LNCaP clone FGC (cell line): Measurements from ENCODE around the gene GATA6.

Experiments used
- DNase-seq: peaks from one replicate; pipeline ENCODE4 v3.0.0-alpha.2; 2011; ENCODE audit warnings: low read depth
- H3K4me3 ChIP-seq: 2 replicates; pipeline ENCODE4 v1.5.1; 2011; ENCODE audit warnings: mild to moderate bottlenecking, low read depth, low read length, control low read depth
- TF ChIP-seq, protein P1 (sequence below): IDR thresholded peaks from 2 replicates; pipeline ENCODE4 v1.5.1; 2012; ENCODE audit warnings: mild to moderate bottlenecking; ENCODE audit not compliant: control insufficient read depth, insufficient read depth; ENCODE audit errors: extremely low read depth

GATA6 gene

DNA sequence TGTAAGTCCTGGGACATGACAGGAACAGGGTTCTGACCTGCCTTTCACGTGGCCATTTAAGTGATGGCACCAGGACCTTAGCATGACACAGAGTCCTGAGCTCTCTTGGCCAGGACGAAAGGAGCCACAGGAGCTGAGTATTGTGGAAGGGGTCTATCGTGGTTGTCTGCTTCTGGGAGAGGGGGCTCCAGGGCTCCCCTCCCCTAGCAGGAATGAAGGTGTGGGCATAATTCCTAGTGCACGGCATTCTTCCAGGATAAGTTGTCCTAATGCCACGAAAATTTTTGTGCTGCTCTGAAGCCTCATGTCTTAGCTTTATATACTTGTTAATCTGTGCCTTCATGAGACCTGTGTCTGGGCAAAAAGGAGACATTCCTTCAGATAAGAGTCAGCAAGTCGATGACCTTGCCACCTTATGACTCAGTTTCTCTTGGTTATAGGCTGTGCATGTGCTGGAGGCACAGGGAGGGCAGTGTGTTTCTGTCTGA lies 17.1 kb downstream of the GATA6 start:
- no peak overlapping the region for H3K4me3 ChIP-seq
- DNase-seq = no peak
- TF ChIP-seq, protein P1, sequence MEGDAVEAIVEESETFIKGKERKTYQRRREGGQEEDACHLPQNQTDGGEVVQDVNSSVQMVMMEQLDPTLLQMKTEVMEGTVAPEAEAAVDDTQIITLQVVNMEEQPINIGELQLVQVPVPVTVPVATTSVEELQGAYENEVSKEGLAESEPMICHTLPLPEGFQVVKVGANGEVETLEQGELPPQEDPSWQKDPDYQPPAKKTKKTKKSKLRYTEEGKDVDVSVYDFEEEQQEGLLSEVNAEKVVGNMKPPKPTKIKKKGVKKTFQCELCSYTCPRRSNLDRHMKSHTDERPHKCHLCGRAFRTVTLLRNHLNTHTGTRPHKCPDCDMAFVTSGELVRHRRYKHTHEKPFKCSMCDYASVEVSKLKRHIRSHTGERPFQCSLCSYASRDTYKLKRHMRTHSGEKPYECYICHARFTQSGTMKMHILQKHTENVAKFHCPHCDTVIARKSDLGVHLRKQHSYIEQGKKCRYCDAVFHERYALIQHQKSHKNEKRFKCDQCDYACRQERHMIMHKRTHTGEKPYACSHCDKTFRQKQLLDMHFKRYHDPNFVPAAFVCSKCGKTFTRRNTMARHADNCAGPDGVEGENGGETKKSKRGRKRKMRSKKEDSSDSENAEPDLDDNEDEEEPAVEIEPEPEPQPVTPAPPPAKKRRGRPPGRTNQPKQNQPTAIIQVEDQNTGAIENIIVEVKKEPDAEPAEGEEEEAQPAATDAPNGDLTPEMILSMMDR = no peak

DNA sequence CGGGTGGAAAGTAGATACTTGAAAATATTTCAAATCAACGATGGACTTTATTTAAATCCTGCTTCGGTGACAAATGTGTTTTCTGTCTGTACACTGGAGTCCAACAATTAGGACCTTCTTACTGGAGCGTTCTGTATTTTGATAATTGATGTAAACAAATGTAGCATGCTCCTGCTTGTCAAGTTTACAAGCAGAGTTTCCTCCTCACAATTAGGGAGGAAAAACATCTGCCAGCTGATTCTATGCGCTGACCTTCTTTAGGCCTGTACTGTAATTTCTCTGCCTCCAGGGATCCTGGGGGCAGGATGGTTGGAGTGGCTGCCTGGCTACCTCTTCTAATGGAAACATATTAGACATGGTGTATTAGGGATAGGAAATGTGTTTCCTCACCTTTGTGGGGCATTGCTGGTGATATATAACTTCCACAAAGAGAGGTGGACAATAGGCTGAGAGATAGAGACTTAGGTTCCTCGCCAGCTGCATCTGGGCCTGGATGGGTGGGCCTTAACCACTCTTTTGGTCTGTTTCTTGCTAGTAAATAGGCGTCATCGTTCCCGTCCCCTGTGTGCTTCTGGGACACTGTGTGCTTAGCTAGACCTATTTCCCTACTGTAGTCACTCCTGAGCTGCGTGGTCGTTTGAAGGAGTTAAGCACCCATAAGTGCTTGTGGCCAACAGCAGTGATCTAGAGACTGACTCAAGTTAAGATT lies 19.3 kb downstream of the GATA6 start:
- TF ChIP-seq, protein P1 = no peak
- H3K4me3 ChIP-seq = no peak overlapping the region
- DNase-seq = no peak

DNA sequence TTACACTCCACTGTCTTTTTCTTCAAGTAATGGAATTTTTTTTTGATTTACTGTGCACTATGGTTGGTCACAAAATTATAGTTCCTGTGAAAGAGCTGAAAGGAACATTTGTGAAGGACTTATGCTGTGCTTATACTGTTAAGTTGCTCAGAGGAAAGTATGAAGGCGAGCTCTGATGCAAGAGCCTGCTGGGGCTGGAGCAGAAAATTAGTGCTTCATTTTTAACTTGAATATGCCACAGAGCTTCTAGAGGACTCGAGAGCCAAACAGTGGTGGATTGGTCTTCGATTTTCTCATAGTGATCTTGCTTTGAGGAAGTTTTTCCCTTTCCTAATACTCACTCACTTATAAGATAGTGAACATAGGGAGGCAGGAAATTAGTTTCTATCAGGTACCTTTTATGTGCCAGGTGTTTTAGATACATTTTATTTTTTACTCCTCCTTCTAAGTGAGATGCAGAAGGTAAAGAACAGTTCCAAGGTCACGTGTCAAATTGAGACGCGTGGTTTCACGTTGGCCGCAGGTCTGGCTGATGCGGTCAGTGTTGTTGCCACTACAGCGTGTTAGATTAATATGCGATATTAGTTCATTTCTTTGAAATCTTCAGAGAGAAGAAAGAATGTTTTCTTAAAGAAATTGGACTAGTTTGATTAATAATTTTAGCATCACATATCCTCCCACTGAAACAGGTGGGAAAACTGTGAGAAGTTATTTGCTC lies 20.2 kb downstream of the GATA6 start:
- TF ChIP-seq, protein P1 = no peak
- H3K4me3 ChIP-seq = no peak overlapping the region
- no peak for DNase-seq

DNA sequence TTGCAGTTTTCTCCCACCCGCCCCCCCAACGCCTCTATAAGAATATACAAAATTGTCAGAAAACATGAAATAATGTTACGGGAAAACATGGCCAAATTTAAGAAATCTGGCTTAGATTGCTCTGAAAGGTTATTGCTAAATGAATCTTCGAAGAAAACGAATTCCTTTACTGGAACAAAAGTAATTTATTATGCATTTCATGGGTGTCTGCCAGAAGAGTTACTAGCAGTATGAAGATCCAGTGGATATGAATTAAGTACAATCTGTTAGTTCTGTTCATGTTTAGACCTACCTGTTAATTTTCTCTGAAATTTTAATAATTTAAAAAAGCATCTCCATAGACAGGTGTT lies 21.9 kb downstream of the GATA6 start:
- no peak overlapping the region for H3K4me3 ChIP-seq
- TF ChIP-seq, protein P1 = no peak
- DNase-seq = no peak

DNA sequence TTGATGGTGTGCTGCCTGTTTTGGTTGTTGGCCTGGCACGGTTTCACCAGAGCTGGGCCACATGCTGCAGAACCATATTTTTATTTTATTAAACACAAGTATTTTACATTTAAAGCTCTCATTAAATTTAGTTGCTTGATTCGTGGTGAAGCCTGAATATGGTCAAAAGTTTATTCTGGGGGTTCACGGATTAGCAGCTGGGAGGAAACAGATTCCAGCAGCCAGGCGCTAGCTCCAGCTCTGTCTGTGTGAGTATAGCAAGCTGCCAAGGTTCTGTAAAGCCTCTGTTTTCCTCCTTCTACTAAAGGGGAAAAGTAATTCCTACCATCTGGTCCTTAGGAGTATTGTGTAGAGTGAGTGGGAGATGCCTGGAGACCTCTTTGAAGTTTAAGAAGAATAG lies 22.5 kb downstream of the GATA6 start:
- TF ChIP-seq, protein P1 = no peak
- H3K4me3 ChIP-seq = no peak overlapping the region
- no peak for DNase-seq

DNA sequence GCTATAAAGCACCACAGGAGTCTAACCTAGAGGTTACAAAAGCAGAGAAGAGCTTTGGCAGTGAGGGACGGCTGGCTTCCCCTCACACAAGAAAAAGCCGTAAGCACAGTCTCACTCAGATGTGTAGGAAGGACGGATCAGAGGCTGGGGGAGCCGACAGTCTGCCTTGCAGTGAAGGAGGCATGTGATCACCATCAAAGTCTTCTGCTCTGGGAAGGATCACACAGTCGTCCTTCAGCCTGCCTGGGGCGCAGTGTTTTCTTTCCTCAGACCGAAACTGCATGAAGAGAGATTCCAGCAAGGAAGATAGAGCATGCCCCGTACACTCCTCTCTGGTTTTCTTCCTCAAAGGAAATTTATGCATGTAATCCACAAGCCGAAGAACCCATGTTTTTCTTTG lies 24.1 kb downstream of the GATA6 start:
- TF ChIP-seq, protein P1 = no peak
- no peak overlapping the region for H3K4me3 ChIP-seq
- no peak for DNase-seq

DNA sequence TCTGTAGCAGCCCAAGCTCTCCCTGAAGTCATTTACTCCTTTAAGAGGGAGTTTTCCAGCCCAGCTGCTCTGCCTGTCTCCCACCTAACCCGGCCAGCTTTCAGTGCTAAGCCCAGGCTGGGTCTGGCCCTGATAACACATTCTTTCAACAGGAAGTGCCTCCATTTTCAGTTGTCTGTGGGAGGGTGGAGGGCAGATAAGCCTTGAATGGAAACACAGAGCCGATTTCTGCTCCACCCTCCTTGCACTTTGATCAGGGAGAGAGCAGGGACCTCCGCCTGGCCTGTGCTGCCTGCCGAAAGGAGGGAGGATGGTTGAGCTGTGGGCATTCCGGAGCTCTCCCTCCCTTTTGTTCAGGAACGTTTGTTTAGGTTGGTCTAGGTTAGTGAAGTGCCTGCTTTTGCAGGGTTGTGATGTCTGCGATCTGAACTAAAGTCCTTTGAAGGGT lies 24.8 kb downstream of the GATA6 start:
- no peak for DNase-seq
- TF ChIP-seq, protein P1 = no peak

More for the DNA sequence above, 24.8 kb downstream of the GATA6 start:
- H3K4me3 ChIP-seq = no peak overlapping the region
